Measurements from ENCODE around the gene EMD.

GRCh38 chrX:154370300-154371016, 8.6 kb upstream of the EMD start:
- no peak for TF ChIP-seq POLR2A (IDR thresholded peaks at IDR 0.05; ENCODE audit: low read depth, low read length)
- TF ChIP-seq POLR2AphosphoS5 (IDR thresholded peaks at IDR 0.05; ENCODE audit: low read depth, low read length), result no peak

Measured in GM12892 (cell line).